ENCODE data around the gene INSR. TPM values are rescaled to one million over a fixed set of nuclear protein-coding genes. Genes with fewer than 3 reads are reported as not detected.

The INSR gene
- total RNA-seq, 1 donor from 2014 or later = 14.1 TPM

DNA sequence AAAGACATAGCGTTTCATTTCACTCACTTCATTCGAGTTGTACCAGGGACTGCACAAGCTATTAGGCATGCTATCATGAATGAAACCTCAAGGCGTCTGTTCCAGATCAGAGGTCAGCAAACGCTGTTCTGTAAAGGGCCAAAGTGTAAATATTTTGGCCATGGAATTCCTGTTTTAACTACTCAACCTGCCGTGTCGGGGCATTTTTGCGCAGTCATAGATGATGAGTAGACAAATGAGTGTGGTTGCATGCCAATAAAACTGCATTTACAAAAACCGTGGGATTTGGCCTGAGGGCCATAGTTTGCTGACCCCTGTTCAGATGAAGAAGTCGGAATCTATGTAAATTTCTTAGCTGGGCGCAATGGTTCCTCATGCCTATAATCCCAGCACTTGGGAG, 6.5 kb downstream of the INSR start:
- H3K27me3 Mint-ChIP-seq (ENCODE audit: low read depth) = peaks cover 8% of the 10 kb centered on the region
- DNase-seq (ENCODE audit: low read depth, low spot score) = no peak
- H3K4me3 Mint-ChIP-seq = no peak overlapping the region
- TF ChIP-seq, protein P1, sequence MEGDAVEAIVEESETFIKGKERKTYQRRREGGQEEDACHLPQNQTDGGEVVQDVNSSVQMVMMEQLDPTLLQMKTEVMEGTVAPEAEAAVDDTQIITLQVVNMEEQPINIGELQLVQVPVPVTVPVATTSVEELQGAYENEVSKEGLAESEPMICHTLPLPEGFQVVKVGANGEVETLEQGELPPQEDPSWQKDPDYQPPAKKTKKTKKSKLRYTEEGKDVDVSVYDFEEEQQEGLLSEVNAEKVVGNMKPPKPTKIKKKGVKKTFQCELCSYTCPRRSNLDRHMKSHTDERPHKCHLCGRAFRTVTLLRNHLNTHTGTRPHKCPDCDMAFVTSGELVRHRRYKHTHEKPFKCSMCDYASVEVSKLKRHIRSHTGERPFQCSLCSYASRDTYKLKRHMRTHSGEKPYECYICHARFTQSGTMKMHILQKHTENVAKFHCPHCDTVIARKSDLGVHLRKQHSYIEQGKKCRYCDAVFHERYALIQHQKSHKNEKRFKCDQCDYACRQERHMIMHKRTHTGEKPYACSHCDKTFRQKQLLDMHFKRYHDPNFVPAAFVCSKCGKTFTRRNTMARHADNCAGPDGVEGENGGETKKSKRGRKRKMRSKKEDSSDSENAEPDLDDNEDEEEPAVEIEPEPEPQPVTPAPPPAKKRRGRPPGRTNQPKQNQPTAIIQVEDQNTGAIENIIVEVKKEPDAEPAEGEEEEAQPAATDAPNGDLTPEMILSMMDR (conservative IDR thresholded peaks at IDR 0.05) = no peak
- H3K27ac Mint-ChIP-seq (ENCODE audit: unreplicated experiment) = no peak overlapping the region
- peaks cover 8% of the 10 kb centered on the region for H3K4me1 Mint-ChIP-seq
- no peaks in the 10 kb centered on the region for H3K9me3 Mint-ChIP-seq
- H3K36me3 Mint-ChIP-seq (ENCODE audit: low read depth) = no peaks in the 10 kb centered on the region

DNA sequence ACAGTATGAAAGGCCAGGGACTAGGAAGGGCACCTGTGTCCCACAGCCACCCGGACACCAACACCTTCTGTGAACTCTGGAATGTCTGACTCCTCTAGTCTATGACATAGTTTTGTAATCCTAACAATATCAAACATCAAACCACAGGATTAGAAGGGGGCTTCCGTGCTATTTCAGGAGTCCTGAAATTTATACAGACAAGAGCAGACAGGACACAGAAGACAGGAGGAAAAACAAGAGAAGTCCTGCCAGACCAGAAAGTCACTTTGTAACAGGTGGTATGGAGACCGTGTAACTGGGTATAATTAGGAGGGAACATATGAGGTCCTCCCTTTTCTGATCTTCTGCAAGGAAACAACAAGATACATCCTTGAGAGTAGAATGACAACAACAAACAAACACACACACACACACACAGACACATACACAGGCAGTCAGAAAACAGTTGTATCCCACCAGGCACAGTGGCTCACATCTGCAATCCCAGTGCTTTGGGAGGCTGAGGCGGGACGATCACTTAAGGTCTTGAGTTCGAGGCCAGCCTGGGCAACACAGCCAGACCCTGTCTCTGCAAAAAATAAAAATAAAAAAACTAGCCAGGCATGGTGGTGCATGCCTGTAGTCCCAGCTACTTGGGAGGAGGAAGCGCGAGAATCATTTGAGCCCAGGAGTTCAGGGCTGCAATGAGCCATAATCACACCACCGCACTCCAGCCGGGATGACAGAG, 13.1 kb downstream of the INSR start:
- H3K9me3 Mint-ChIP-seq = no peaks in the 10 kb centered on the region
- no peak overlapping the region for H3K4me3 Mint-ChIP-seq
- peaks cover 2% of the 10 kb centered on the region for H3K36me3 Mint-ChIP-seq (ENCODE audit: low read depth)

DNA sequence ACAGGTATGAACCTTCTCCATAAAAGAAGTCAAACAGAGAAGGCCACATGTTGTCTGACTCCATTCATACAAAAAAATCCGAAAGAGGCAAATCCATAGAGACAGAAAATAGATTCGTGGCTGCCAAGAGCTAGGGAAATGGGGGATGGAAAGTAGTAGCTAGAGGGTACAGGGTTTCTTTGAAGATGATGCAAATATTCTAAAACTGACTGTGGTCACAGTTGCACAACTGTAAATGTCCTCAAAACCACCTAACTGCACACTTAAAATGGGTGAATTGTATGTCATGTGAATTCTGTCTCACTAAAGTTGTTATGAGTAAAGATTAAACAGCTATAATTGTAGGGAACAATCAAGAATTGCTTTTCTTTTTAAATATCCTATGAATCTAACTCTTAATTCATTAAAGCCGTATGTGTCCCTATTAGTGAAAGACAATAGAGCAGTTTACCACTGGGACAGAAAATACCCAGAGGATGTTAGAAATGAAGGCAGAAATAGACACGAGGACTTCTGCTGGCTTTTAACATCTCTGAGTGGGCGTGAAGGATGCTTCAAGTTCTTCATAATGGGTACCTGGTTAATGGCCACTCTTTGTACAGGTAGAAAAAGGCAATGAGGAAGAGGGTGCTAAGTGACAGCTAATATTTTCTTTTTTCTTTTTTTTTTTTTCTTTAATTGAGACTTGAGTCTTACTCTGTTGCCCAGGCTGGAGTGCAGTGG, 21.2 kb downstream of the INSR start:
- Mint-ChIP-seq H3K36me3 (ENCODE audit: low read depth) (peaks cover 5% of the 10 kb centered on the region), H3K27me3 (ENCODE audit: low read depth) (no peaks in the 10 kb centered on the region), H3K27ac (ENCODE audit: unreplicated experiment) (no peak overlapping the region), H3K4me3 (no peak overlapping the region), H3K9me3 (no peaks in the 10 kb centered on the region), H3K4me1 (no peaks in the 10 kb centered on the region)
- TF ChIP-seq, protein P1 (conservative IDR thresholded peaks at IDR 0.05) = no peak
- DNase-seq (ENCODE audit: low read depth, low spot score) = no peak

More for the DNA sequence above, 13.1 kb downstream of the INSR start:
- DNase-seq (ENCODE audit: low read depth, low spot score) = no peak
- no peaks in the 10 kb centered on the region for H3K4me1 Mint-ChIP-seq
- TF ChIP-seq, protein P1 (conservative IDR thresholded peaks at IDR 0.05) = no peak
- no peak overlapping the region for H3K27ac Mint-ChIP-seq (ENCODE audit: unreplicated experiment)
- H3K27me3 Mint-ChIP-seq (ENCODE audit: low read depth) = no peaks in the 10 kb centered on the region

DNA sequence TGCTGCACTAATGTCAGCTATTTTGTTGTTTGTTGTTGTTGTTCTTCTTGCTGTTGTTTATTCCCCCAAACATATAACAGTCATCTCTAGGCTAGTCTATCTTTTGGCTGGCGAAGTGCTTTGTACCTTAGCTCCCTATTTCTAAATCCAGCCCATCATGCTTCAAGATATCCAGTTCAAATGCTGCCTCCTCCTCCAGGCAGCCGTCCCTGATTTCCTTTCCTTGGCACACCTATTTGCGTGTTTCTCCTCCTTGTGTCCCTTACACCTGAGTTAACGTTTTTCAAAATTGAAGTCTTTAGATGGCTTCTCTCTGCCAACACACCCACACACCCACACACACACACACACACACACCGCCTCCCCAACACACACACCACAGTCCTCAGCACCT, 25.5 kb downstream of the INSR start:
- H3K9me3 Mint-ChIP-seq = peaks cover 8% of the 10 kb centered on the region
- H3K27ac Mint-ChIP-seq (ENCODE audit: unreplicated experiment) = peak overlapping the region; percentile 70
- TF ChIP-seq, protein P1 (conservative IDR thresholded peaks at IDR 0.05) = no peak
- H3K4me3 Mint-ChIP-seq = no peak overlapping the region
- H3K27me3 Mint-ChIP-seq (ENCODE audit: low read depth) = no peaks in the 10 kb centered on the region
- DNase-seq (ENCODE audit: low read depth, low spot score) = no peak
- H3K36me3 Mint-ChIP-seq (ENCODE audit: low read depth) = peaks cover 21% of the 10 kb centered on the region
- H3K4me1 Mint-ChIP-seq = no peaks in the 10 kb centered on the region

DNA sequence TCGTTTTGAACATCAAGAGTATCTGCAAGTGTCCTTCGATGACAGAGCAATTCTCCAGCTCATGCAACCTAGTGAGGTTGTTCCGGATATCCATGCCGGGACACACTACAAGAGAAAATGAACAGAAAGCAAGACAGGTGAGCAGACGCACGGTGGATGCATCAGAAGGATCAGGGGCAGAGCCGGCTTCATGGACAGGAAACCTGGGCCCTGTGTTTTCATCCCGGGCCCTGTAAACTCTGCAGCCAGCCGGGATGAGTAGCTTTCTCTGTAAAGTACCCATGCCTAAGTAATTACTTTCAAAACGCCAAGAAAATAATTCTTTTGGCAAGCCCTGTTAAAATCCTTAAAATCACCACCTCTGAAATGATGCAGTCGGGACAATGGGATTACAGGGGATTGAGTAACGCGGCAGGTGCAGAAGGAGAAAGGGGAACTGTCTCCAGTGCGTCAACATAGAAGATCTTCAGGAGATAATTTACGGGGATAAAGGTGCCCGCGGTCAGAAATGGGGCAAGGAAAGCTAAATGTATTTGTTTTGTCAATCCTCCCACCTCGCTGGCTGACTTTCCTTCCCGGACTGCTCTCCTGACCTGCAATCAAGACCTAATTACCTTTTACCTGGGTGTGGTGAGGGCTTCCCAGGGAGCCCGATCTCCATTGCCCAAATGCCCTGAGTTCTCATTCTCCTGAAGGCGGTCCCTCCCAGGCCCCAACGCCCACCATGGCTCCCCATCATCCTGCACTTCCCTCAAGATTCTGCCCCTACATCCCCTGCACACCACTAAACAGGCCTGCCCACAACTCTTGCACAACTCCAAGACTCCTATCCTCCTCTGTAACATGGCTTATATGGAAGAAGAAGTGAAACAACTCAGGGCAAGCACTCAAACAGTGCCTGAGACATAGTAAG, 26.2 kb downstream of the INSR start:
- Mint-ChIP-seq H3K4me1 (no peaks in the 10 kb centered on the region), H3K9me3 (peaks cover 8% of the 10 kb centered on the region), H3K27me3 (ENCODE audit: low read depth) (no peaks in the 10 kb centered on the region), H3K27ac (ENCODE audit: unreplicated experiment) (no peak overlapping the region), H3K4me3 (no peak overlapping the region), H3K36me3 (ENCODE audit: low read depth) (peaks cover 21% of the 10 kb centered on the region)
- no peak for DNase-seq (ENCODE audit: low read depth, low spot score)
- TF ChIP-seq, protein P1 (conservative IDR thresholded peaks at IDR 0.05) = no peak
